AG09319 (cell line): ENCODE measurements around the gene ACOX3.

ENCODE experiments used
- DNase-seq: peaks from one replicate; pipeline ENCODE4 v3.0.0-alpha.2; 2010; ENCODE audit warnings: low read depth; ENCODE audit errors: extremely low read depth
- CTCF ChIP-seq: IDR thresholded peaks from 2 replicates; pipeline ENCODE4 v1.5.1; 2011; ENCODE audit warnings: low read depth, mild to moderate bottlenecking, inconsistent platforms, low read length, moderate library complexity

ACOX3 gene

DNA sequence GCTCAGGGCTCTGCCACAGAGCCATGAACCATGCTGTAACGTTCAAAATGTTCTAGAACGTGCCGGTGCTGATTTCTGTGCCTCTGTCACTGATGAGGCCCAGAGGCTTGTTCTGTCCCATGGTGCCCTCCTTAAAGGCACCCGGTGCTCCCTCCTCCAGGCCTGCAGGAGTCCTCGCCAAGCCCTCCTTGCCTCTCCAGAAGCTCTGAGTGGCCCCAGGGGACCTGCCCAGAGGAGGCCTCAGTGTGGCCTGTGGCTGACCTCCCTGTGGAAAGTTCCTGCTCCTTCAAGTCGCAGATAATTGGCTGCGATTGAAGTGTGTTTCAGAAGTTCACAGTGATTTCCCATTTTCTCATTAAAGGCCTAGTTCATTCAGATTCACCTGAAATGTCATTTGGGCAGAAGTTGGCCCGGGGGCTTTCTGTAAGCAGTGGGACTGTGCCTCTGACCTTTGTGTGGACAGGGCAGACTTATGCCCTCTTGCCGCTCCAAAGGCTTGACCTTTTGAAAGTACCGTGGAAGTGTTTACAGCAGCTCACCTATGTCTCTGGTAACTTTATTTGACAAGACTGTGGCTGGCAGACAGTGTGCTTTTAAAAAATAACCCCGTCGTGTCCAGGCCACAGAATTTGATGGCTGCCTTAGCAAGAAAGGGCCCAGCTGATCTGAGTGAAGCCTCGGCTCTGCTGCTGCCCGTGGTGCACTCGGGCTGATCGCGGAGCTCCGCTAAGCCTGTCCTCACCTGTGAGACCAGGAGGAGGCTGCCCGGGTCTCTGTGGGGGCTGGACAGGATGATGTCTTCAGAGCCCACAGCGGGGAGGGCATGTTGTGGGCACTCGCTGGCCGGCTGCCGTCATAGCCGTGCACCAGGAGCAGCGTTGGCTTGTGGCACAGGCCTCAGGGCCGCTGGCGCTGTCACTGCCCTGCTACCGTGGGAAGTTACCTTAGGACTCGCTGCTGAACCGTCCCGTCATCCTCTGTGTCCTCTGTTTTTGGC, 25.4 kb upstream of the ACOX3 start:
- no peak for DNase-seq
- no peak for TF ChIP-seq CTCF

DNA sequence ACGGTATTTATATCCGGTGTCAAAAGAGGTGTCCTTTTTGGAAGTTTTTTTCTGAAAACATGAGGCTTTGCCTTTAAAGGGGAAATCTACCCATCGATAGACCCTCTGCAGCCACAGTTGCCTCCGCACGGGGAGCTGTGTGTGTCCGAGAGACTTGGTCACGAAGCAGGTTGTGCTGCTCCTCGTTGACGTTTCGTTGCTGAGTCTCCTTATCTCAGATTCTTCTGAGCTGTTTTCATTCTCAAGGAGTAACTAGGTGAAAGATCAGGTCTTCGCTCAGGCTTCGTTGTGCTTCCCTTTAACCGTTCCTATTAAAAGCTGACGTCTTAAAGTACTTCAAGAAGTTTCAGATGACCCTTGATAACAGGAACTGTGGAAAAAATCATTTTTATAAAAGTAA, 23.9 kb upstream of the ACOX3 start:
- DNase-seq, result no peak

GRCh38 chr4:8463811-8464210, 23.3 kb upstream of the ACOX3 start:
- TF ChIP-seq CTCF, result no peak
- no peak for DNase-seq

More for the DNA sequence above, 23.9 kb upstream of the ACOX3 start:
- no peak for TF ChIP-seq CTCF

DNA sequence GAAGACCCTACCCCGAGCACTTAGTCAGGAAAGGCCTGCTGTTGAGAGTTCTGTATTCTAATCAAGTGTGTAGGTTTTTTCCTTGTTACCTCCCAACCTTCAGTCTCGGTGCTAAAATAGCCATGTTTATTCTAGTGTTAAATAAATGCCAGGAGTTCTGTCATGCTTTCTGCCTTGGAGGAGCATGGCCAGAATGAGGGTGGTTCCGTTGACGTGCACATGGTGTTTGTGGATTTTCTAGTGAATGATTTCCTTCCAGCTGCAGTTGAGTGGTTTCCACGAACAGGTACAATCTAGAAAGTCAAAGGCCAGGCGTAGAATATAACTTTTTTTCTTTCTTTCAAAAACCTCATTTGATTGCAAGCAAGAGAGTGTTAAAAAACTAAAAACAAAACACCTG, 21.1 kb upstream of the ACOX3 start:
- TF ChIP-seq CTCF, result no peak
- DNase-seq, result no peak

DNA sequence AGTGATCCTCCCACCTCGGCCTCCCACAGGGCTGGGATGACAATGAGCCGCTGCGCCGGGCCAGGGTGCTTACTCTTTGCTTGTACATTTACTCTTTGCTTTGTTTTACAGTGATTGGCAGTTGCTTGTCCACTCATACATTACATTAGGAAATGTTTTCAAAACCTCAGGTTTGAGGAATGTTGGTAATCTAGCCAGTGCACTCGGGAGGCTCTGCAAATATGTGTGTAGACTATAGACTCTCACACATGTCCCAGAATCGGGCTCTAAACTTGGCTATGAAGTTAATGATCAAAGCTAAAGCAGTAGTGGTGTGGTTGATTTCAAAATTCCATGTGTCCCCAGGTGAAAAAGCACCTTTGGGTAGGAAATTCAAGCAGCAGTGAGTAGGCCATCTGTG, 20.6 kb upstream of the ACOX3 start:
- no peak for DNase-seq
- no peak for TF ChIP-seq CTCF

DNA sequence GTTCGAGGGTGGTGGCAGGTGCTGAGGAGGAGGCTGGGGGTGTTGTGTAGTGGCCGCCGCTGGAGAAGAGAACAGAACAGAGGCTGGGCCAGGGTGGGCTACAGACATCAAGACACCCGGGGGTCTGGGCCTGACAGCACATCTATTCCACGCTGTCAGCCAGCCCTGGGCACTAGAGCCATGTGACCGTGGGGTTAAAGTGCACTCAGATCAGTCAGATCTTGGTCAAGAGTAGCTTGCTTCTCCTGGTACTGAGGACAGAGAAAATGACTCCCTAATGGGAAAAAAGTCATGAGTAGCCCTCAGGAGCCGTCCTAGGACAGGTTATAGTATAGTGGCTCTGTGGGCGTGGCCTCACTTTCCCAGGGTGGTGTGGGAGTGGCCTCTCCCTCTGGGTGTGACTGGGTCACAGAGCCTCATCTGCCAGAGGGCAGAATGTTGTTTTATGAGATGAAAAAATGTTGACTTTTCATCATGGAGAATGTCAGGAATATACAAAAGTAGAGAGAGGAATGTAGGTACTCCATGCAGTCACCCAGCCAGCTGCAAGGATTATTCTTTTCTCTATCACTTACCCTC, 19.4 kb upstream of the ACOX3 start:
- DNase-seq, result no peak
- no peak for TF ChIP-seq CTCF

DNA sequence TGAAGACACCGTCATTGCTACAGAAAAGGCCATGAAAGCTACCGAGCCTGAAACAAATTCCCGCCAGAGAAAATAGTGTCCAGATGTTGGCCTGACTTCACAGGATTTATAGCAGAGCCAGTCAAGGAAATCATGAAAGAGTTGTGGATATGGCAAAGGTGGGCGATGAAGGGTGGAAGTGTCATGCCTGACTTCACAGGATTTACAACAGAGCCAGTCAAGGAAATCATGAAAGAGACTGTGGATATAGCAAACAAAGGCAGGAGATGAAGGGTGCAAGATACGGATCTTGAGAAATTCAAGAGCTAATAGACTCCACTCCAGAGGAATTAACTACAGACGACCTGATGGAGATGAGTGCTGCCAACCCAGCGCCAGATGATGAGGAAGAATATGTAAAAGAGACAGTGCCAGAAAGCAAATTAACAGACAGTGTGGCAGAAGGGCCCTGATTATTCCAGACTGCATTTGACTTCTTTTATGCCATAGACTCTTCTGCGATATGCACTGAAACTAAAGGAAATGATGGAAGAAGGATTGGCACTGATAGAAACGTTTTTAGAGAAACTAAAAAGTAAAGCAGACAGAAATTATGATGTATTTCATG, 17.2 kb upstream of the ACOX3 start:
- DNase-seq, result no peak
- TF ChIP-seq CTCF, result no peak
